CD4-positive, alpha-beta T cell treated with Interferon gamma for 1 hour (primary cell): Measurements from ENCODE around the gene LMAN1L.

Experiments
- DNase-seq: peaks from one replicate; pipeline ENCODE4 v3.0.0-alpha.2; 2020

Gene LMAN1L

GRCh38 chr15:74794248-74794969, 18.2 kb upstream of the LMAN1L start:
- no peak for DNase-seq

GRCh38 chr15:74794970-74795349, 17.7 kb upstream of the LMAN1L start:
- no peak for DNase-seq

GRCh38 chr15:74795966-74796625, 16.5 kb upstream of the LMAN1L start:
- DNase-seq: no peak

GRCh38 chr15:74798388-74799254, 14.0 kb upstream of the LMAN1L start:
- DNase-seq: no peak

GRCh38 chr15:74799255-74799855, 13.3 kb upstream of the LMAN1L start:
- no peak for DNase-seq

GRCh38 chr15:74799856-74800558, 12.6 kb upstream of the LMAN1L start:
- peak; percentile 89 for DNase-seq

- no peak for DNase-seq
Observed at GRCh38 chr15:74800559-74801094, 12.0 kb upstream of the LMAN1L start.

GRCh38 chr15:74801311-74801997, 11.2 kb upstream of the LMAN1L start:
- DNase-seq: no peak

GRCh38 chr15:74802290-74802689, 10.3 kb upstream of the LMAN1L start:
- DNase-seq: no peak

GRCh38 chr15:74802862-74803447, 9.7 kb upstream of the LMAN1L start:
- no peak for DNase-seq

- no peak for DNase-seq
Observed at GRCh38 chr15:74804935-74805334, 7.7 kb upstream of the LMAN1L start.

GRCh38 chr15:74807282-74807681, 5.4 kb upstream of the LMAN1L start:
- DNase-seq: no peak

- DNase-seq: no peak
Observed at GRCh38 chr15:74808078-74808839, 4.4 kb upstream of the LMAN1L start.

- no peak for DNase-seq
Observed at GRCh38 chr15:74808840-74809229, 3.8 kb upstream of the LMAN1L start.

- DNase-seq: no peak
Observed at GRCh38 chr15:74809242-74809641, 3.4 kb upstream of the LMAN1L start.

- no peak for DNase-seq
Observed at GRCh38 chr15:74809956-74810355, 2.7 kb upstream of the LMAN1L start.

GRCh38 chr15:74815121-74815934, 2.7 kb downstream of the LMAN1L start:
- no peak for DNase-seq

- no peak for DNase-seq
Observed at GRCh38 chr15:74815961-74816360, 3.3 kb downstream of the LMAN1L start.

GRCh38 chr15:74816624-74817369, 4.2 kb downstream of the LMAN1L start:
- no peak for DNase-seq
